Mesothelial cell of epicardium (in vitro differentiated cells): Measurements from ENCODE around the gene SREK1. TPM values are rescaled to one million over a fixed set of nuclear protein-coding genes. Genes with fewer than 3 reads are reported as not detected.

Experiments
- DNase-seq, 2 experiments: peaks; one replicate each; pipeline ENCODE4 v3.0.0; 2021; ENCODE audit warnings: low spot score in 2 of 2; ENCODE audit not compliant: unreplicated experiment in 2 of 2
- H3K27ac Mint-ChIP-seq: 2 replicates; pipeline ENCODE4 v1.8.0; 2021; ENCODE audit warnings: mixed read lengths
- H3K27me3 Mint-ChIP-seq: 2 replicates; pipeline ENCODE4 v1.8.0; 2021; ENCODE audit warnings: low read depth, mixed read lengths
- H3K36me3 Mint-ChIP-seq: 2 replicates; pipeline ENCODE4 v1.8.0; 2021; ENCODE audit warnings: mixed read lengths
- H3K4me1 Mint-ChIP-seq: 2 replicates; pipeline ENCODE4 v1.8.0; 2021; ENCODE audit warnings: mixed read lengths
- H3K4me3 Mint-ChIP-seq: 2 replicates; pipeline ENCODE4 v1.8.0; 2021; ENCODE audit warnings: mild to moderate bottlenecking, moderate library complexity, mixed read lengths
- H3K9me3 Mint-ChIP-seq: 2 replicates; pipeline ENCODE4 v1.8.0; 2021; ENCODE audit warnings: mixed read lengths
- CTCF ChIP-seq: fragments of 200-600 bp; sonication (generic); IDR thresholded peaks from one replicate; pipeline ENCODE4 v1.5.0; 2021; ENCODE audit warnings: antibody characterized with exemption; ENCODE audit not compliant: unreplicated experiment
- total RNA-seq: library from RNA; stranded (reverse); gene quantifications from 3 replicates; pipeline ENCODE4 v1.2.1, GENCODE V29; 2021

Gene SREK1
- total RNA-seq, 1 donor from 2014 or later: 142 TPM

DNA sequence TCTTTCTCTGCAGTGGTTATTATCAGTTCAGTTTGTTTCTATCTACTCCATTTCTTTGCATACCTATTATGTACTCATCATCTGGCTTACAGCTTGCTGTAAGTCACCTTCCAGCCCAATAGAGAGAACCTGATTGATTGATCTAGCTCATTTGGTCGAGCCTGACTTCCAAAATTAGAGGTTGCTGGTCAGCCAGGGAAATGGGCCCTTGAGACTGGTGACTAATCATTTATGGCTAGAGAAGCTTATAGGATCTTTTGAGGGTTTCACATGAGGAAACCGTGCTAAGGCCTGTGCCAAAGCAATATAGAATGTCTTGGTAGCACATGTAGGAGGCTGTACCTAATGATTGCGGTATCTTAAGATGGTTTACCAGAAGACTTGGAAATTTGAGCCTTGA is 5.8 kb downstream of the SREK1 start:
- Mint-ChIP-seq H3K36me3 (peaks cover 19% of the 10 kb centered on the region), H3K27ac (no peak overlapping the region), H3K4me1 (peaks cover 20% of the 10 kb centered on the region), H3K9me3 (peaks cover 13% of the 10 kb centered on the region), H3K4me3 (no peak overlapping the region), H3K27me3 (no peaks in the 10 kb centered on the region)
- DNase-seq: no peak
- no peak for TF ChIP-seq CTCF

GRCh38 chr5:66151030-66151429 is 6.9 kb downstream of the SREK1 start:
- DNase-seq: no peak
- Mint-ChIP-seq H3K4me3 (no peak overlapping the region), H3K36me3 (peaks cover 19% of the 10 kb centered on the region), H3K9me3 (peaks cover 13% of the 10 kb centered on the region), H3K27me3 (no peaks in the 10 kb centered on the region), H3K4me1 (peaks cover 16% of the 10 kb centered on the region), H3K27ac (no peak overlapping the region)
- no peak for TF ChIP-seq CTCF

DNA sequence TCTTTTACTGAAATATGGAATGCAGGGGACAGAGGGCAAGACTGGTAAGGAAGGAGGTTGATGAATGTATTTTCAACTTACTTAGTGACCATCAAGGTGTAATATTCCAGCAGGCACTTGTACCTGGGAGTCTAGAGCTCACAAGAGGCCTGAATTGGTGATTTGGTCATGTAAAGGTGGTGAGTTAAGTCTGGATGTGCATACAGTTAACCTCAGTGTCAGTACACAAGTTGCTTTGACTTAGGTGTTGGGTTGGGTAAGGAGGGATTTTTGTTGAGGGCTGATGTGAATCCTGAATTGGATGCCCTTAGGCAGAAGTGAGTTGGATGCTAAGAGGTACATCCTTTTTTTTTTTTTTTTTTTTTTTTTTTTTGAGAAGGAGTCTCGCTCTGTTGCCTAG is 7.4 kb downstream of the SREK1 start:
- no peak for DNase-seq

GRCh38 chr5:66157046-66157445 is 12.9 kb downstream of the SREK1 start:
- Mint-ChIP-seq H3K27ac (no peak overlapping the region), H3K27me3 (no peaks in the 10 kb centered on the region), H3K9me3 (no peaks in the 10 kb centered on the region), H3K4me3 (no peak overlapping the region), H3K4me1 (peaks cover 3% of the 10 kb centered on the region), H3K36me3 (peaks cover 18% of the 10 kb centered on the region)
- TF ChIP-seq CTCF: no peak
- no peak for DNase-seq

More for the DNA sequence above, 7.4 kb downstream of the SREK1 start:
- Mint-ChIP-seq H3K36me3 (peaks cover 20% of the 10 kb centered on the region), H3K4me1 (peaks cover 11% of the 10 kb centered on the region), H3K4me3 (no peak overlapping the region), H3K9me3 (peaks cover 13% of the 10 kb centered on the region), H3K27me3 (no peaks in the 10 kb centered on the region), H3K27ac (no peak overlapping the region)
- no peak for TF ChIP-seq CTCF

DNA sequence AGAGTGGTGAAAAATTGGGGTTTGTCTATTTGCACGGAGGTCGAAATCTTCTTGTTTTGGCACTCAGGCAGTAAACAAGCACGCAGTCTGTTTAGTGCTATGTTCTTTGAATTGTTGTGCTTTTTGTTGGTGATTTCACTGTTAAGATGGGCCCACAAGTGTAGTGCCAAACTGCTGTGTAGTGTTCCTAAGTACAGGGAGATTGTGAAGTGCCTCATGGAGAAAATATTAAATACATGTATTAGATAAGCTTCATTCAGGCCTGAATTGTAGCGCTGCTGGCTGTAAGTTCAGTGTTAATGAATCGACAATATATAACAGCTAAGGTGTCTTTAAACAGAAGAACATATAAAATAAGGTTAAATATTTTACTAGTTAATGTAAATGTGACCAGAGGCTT is 17.3 kb downstream of the SREK1 start:
- no peaks in the 10 kb centered on the region for H3K9me3 Mint-ChIP-seq
- H3K27me3 Mint-ChIP-seq: no peaks in the 10 kb centered on the region
- no peak for TF ChIP-seq CTCF
- peaks cover 37% of the 10 kb centered on the region for H3K36me3 Mint-ChIP-seq
- H3K4me1 Mint-ChIP-seq: no peaks in the 10 kb centered on the region
- no peak overlapping the region for H3K4me3 Mint-ChIP-seq
- no peak overlapping the region for H3K27ac Mint-ChIP-seq
- DNase-seq: no peak

DNA sequence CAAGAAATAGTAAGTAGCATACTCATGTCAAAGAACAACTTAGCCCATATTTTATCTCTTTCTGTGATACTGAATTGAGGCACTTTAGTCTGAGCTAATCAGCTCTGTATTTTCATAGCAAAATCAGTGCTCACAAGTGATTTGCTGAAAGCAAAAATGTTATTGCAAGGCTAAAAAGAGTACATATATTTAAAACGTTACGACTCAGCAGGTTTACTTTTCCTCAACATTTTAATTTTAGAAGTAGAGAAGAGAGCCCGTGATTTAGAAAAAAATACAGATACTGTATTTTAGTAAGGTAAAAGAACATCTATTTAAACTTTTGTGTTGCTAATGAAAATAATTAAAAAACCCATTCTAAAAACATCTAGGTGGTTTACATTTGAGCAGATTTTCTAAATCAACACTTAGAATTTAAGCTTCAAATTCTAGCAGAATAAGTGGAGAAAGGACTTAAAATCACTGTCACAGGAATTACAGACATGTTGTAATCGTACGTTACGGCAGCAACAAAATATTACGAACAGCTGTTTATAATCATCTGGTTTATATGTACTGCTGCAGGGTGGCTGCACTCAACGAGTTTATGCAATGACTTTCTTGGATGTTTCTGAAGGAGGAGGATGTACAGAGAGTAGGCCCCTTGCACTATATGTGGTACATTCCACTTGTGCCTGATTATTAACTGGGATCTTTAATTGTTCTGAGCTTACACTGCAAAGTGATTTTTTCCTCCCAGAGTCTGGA is 20.1 kb downstream of the SREK1 start:
- Mint-ChIP-seq H3K27me3 (no peaks in the 10 kb centered on the region), H3K36me3 (peaks cover 37% of the 10 kb centered on the region), H3K27ac (no peak overlapping the region), H3K9me3 (no peaks in the 10 kb centered on the region), H3K4me3 (no peak overlapping the region), H3K4me1 (no peaks in the 10 kb centered on the region)
- TF ChIP-seq CTCF: no peak
- no peak for DNase-seq
